ENCODE results near the gene ENOX2. TPM values are rescaled to one million over a fixed set of nuclear protein-coding genes. Genes with fewer than 3 reads are reported as not detected.

Gene ENOX2
- total RNA-seq, 1 donor from 2014 or later: 25.2 TPM

GRCh38 chrX:130885996-130886395 is 17.0 kb downstream of the ENOX2 start:
- no peak overlapping the region for H3K4me3 Mint-ChIP-seq
- peaks cover 5% of the 10 kb centered on the region for H3K4me1 Mint-ChIP-seq (ENCODE audit: unreplicated experiment)
- no peak for DNase-seq (ENCODE audit: extremely low spot score, unreplicated experiment)
- H3K27ac Mint-ChIP-seq: no peak overlapping the region
- H3K9me3 Mint-ChIP-seq: no peaks in the 10 kb centered on the region
- no peak for TF ChIP-seq CTCF (conservative IDR thresholded peaks at IDR 0.05)
- no peaks in the 10 kb centered on the region for H3K36me3 Mint-ChIP-seq
- H3K27me3 Mint-ChIP-seq: no peaks in the 10 kb centered on the region

GRCh38 chrX:130885508-130885907 is 17.5 kb downstream of the ENOX2 start:
- DNase-seq (ENCODE audit: extremely low spot score, unreplicated experiment): no peak
- H3K4me1 Mint-ChIP-seq (ENCODE audit: unreplicated experiment): peaks cover 5% of the 10 kb centered on the region
- no peak overlapping the region for H3K27ac Mint-ChIP-seq
- no peaks in the 10 kb centered on the region for H3K27me3 Mint-ChIP-seq
- no peak overlapping the region for H3K4me3 Mint-ChIP-seq
- H3K9me3 Mint-ChIP-seq: no peaks in the 10 kb centered on the region
- no peaks in the 10 kb centered on the region for H3K36me3 Mint-ChIP-seq
- no peak for TF ChIP-seq CTCF (conservative IDR thresholded peaks at IDR 0.05)

GRCh38 chrX:130884627-130885026 is 18.4 kb downstream of the ENOX2 start:
- Mint-ChIP-seq H3K4me1 (ENCODE audit: unreplicated experiment) (peaks cover 9% of the 10 kb centered on the region), H3K27ac (no peak overlapping the region), H3K36me3 (no peaks in the 10 kb centered on the region), H3K27me3 (no peaks in the 10 kb centered on the region), H3K4me3 (no peak overlapping the region), H3K9me3 (no peaks in the 10 kb centered on the region)
- no peak for TF ChIP-seq CTCF (conservative IDR thresholded peaks at IDR 0.05)
- DNase-seq (ENCODE audit: extremely low spot score, unreplicated experiment): no peak

- Mint-ChIP-seq H3K36me3 (no peaks in the 10 kb centered on the region), H3K27ac (no peak overlapping the region), H3K4me1 (ENCODE audit: unreplicated experiment) (peaks cover 4% of the 10 kb centered on the region), H3K27me3 (no peaks in the 10 kb centered on the region), H3K4me3 (no peak overlapping the region), H3K9me3 (peaks cover 6% of the 10 kb centered on the region)
- no peak for DNase-seq (ENCODE audit: extremely low spot score, unreplicated experiment)
- no peak for TF ChIP-seq CTCF (conservative IDR thresholded peaks at IDR 0.05)
Observed at GRCh38 chrX:130879869-130880268, 23.1 kb downstream of the ENOX2 start.

GRCh38 chrX:130878350-130879341 is 24.4 kb downstream of the ENOX2 start:
- Mint-ChIP-seq H3K4me1 (ENCODE audit: unreplicated experiment) (peaks cover 4% of the 10 kb centered on the region), H3K4me3 (no peak overlapping the region), H3K36me3 (no peaks in the 10 kb centered on the region), H3K27ac (no peak overlapping the region), H3K9me3 (peaks cover 12% of the 10 kb centered on the region), H3K27me3 (no peaks in the 10 kb centered on the region)
- no peak for DNase-seq (ENCODE audit: extremely low spot score, unreplicated experiment)
- no peak for TF ChIP-seq CTCF (conservative IDR thresholded peaks at IDR 0.05)

Data from type B pancreatic cell (in vitro differentiated cells).